ENCODE measurements around the gene YY2.
"Not testable (repeated sequence)": the region's sequence is repeated elsewhere in the genome, so short reads cannot be mapped to it uniquely, and the experiment has no call there.

Gene YY2

DNA sequence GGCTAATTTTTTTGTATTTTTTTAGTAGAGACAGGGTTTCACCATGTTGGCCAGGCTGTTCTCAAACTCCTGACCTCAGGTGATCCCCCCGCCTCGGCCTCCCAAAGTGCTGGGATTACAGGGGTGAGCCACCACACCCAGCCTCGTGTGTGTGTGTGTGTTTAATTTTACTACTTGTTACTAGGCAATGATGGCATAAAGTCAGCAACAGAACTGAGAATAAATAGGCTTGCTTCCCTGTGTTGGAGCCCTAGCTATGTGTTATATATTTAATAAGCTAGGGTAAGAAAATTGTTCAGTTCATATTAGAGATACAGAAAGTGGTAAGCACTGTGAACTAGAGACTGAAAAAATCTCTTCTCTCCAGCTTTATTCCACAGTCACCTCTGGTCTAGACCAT lies 18.4 kb downstream of the YY2 start:
- DNase-seq (ENCODE audit: low read depth in 2 of 2): not testable (repeated sequence)

DNA sequence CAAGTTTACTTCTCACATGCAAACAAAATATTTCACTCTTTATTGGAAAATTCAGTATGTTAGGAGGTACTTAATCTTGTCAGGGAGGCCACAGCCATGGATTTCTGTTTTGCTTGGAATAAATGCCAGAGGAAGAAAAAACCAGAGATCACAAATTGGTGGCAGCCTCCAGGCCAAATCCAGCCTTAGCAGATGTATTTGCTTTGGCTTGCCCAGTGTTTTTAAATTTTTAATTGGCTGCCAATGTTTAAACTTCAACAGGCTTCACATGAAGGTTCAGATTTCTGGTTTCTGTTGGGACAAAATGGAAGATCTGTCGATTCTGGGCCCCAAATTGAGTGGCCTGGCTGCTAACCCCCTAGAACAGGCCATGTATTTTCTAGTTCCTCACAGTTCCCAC lies 19.2 kb downstream of the YY2 start:
- no peak for DNase-seq (ENCODE audit: low read depth in 2 of 2)

DNA sequence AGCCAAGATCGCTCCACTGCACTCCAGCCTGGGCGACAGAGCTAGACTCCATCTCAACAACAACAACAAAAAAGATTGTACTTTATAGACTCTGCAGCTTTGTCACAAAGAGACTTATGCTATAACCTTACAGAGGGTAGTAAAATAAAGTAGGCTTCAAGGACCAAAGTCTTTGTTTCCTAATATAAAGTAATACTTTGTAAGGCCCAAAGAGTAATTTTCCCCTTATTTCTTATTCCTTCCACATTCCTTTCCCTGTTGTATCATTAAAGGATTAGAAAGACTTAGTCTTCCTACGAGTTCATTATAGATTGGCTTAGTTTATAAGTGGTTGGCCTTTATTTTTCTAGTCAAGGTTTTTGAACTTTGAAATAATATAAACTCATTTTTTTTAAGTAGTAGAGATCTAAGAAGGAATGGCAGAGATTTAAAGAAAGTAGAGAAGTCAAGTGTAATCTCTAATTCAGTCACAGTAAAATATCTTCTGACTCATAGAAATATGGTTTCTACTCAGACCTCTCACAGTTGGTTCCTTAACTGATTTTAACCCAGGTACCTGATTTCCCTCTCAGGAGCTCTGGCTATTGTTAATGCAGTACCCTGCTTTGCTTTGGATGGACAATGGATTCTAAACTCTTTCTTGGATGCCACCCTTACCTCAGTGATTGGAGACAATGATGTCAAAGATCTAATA lies 26.2 kb downstream of the YY2 start:
- no peak for DNase-seq (ENCODE audit: low read depth in 2 of 2)

DNA sequence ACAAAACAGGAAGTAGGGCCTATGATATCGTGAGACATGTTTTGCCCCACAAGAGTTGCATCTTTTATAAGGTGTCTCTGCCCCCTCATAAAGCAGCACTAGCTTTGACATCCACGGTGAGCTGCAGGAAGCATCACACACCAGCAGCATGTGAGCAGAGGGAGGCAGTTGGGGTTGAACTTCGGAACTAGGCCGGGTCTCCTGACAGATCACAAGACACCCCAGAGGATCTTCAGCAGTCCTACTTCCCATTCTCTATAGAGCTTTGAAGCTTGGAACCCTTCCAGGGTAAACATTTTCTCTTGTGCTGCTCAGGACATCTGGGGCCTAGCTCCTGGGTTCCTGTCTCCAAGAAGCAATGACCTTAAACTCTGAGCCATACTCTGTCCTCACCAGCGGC lies 27.5 kb downstream of the YY2 start:
- no peak for DNase-seq (ENCODE audit: low read depth in 2 of 2)

DNA sequence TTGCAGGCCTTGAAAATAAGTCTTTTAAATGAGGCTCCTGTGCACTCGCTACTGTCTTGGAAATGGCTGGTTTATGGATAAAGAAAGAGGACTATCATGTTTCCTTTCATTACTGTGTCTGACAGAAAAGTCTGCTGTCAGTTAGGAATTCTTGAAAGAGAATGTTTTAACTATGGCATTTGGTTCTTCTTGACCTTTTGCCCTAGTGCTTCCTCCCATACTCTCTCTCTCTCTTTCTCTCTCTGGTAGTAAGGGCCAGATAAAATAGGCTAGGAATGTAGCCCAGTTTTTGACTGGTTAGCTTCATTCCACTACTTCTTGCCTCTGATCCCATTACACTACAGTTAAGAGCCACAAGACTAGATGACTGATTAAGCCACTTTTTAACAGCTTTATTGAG lies 29.8 kb downstream of the YY2 start:
- DNase-seq (ENCODE audit: low read depth in 2 of 2): no peak

DNA sequence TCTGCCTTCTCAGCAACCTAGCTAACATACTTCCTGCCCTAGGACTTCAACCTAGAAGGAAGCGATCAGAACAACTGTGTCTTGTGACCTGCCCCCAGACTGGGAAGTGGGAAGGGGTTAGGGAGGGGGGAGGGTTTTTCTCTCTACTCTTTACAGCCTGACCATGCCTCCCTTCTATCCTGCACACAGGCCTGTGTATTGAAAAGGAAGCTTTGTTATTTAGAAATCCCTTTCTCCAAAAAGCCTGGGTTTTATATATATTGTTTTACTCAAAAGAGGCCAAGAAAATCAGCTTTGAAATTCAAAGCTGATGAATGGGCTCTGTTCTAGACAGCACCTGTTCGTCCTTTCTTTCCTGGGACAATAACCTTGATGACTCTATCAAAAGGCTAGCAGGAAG lies 49.5 kb downstream of the YY2 start:
- DNase-seq (ENCODE audit: low read depth in 2 of 2): no peak

DNA sequence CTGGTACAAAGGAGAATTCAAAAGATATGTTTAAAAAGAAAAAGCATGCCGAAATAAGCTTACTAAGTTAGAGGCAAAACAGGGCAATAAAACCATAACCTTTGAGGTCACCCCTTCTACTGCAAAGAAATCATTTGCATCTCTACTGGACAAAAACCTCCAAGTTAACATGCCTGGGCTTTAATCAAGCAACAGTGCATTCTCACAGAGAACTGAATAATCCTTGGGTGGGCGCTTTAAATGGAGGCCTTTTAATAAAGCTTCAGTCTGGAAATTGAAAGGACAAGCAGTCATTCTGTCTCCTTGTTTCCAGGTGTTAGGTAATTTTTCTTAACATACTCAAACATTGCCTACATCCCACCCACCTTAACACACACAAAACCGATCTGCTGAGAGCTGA lies 50.2 kb downstream of the YY2 start:
- DNase-seq (ENCODE audit: low read depth in 2 of 2): no peak

DNA sequence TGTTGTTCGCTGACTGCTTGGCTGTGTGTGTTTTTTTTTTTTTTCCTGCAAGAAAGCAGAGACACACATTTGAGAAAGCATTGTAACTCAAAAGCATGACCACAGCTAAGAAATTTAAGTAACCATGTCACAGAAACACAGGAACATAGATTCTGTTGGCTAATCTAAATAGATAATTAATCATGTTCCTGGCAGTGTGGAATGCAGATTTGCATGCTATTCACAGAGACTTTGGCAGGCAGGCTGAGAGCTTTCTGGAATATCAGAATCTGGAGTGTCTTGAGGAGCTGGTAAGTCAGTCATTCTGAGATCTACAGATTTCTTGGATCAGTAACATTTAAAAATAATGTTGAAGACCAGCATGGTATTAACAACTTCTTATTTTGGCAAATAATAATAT lies 51.5 kb downstream of the YY2 start:
- no peak for DNase-seq (ENCODE audit: low read depth in 2 of 2)
